ENCODE measurements around the gene SEMA5A.

DNA sequence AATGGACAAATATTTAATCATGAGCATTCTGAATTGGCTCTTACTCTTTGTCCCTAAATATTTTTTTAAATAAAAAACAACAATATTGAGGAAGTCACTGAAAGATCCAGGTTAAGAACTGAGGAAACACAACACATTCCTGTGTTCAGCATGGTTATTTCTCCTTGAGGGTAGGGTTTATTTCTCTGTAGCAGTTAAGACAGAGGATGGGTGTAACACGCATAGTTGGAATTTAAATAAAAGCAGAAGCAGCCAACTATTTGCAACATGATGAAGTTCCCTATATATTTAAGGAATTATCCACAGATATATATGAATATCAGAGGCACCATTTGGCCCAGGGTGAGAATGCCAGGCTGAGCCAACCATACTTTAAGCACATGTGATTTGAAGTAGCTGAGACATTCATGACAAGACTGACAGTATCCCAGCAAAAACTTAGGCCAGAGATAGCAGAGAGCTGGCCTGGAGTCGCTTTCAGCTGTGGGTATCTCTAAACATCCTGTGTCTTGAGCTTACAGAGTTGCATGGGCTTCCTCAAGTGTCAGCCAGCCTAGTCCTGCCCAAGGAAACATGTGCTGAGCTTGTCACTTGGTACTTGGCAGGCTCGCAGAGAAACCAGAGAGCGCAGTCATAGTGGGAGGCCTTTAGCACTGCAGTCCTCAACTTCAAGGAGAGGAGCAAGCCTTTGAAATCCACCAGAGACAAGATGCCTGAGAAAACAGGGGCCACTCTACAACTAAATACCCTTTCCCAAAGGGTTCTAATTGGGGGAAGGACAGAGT is 43.6 kb downstream of the SEMA5A start:
- TF ChIP-seq POLR2A (IDR thresholded peaks at IDR 0.05; ENCODE audit: low read length) (no peak), GATA1 (IDR thresholded peaks at IDR 0.05; ENCODE audit: low read depth, low read length) (no peak)

All from erythroblast (primary cell).